Ovary (tissue), 9 donors: ENCODE measurements around the gene CRAT. TPM values are rescaled to one million over a fixed set of nuclear protein-coding genes. Genes with fewer than 3 reads are reported as not detected.

Experiments used
- DNase-seq, 5 donors: peaks; one replicate each; pipeline ENCODE4 v3.0.0-alpha.2; 2019 to 2020
- H3K27ac ChIP-seq, 2 donors: fragments of 200-600 bp; one replicate each; pipeline versions ENCODE4 v1.5.1 to v1.8.0; 2019 to 2022
- H3K27me3 ChIP-seq: fragments of 200-600 bp; one replicate; pipeline ENCODE4 v1.8.0; 2022
- H3K36me3 ChIP-seq: fragments of 200-600 bp; sonication (generic); one replicate; pipeline ENCODE4 v1.5.1; 2019
- H3K4me1 ChIP-seq: one replicate; pipeline ENCODE4 v1.8.1; 2013; ENCODE audit warnings: mild to moderate bottlenecking, moderate library complexity; ENCODE audit not compliant: insufficient read depth
- H3K4me3 ChIP-seq: fragments of 200-600 bp; sonication (generic); one replicate; pipeline ENCODE4 v1.5.1; 2017
- H3K9me3 ChIP-seq, 2 donors: fragments of 200-600 bp in 1 of 2; sonication (generic) in 1 of 2; one replicate each; pipeline versions ENCODE4 v1.5.1 to v1.8.1; 2013 to 2019; ENCODE audit warnings: mild to moderate bottlenecking in 1 of 2, moderate library complexity in 1 of 2
- EP300 ChIP-seq: sonication (generic); formaldehyde crosslinking; IDR thresholded peaks from one replicate; pipeline ENCODE4 v1.6.1; 2017; ENCODE audit warnings: antibody characterized with exemption
- POLR2A ChIP-seq: fragments of 450-650 bp; IDR thresholded peaks from one replicate; pipeline ENCODE4 v1.6.1; 2017; ENCODE audit warnings: antibody characterized with exemption, mild to moderate bottlenecking, moderate library complexity
- WGBS, 3 donors: extraction: QIAGEN DNeasy Blood & Tissue Kit in 1 of 3; methylation state at CpG; one replicate each; pipeline versions ENCODE4 v1.1.5 to v1.1.7; 2013 to 2017; 5-methylcytosine and 5-hydroxymethylcytosine counted together
- intact Hi-C, 4 donors: fragments of 100-400 bp; cut with DNase I; formaldehyde crosslinking; loops; one replicate each; pipeline versions ENCODE4 v1.11.0 to v1.15.1; 2022 to 2023
- polyA plus RNA-seq, 2 donors: library from polyadenylated mRNA; stranded (reverse); fragments of 200-250 nt in 1 of 2; fragments of 350-450 nt in 1 of 2; fragmentation: Illumina TruSeq in 1 of 2; extraction: RNeasy Lipid Tissue Mini Kit (QIAGEN cat#74804) in 1 of 2; gene quantifications; one replicate each; pipeline ENCODE4 v1.2.3, GENCODE V29; 2013 to 2014
- total RNA-seq, 7 donors: library from RNA; depleted of rRNA in 2 of 7; stranded (reverse); fragments of >200 nt in 2 of 7; fragmentation: NEBNext Ultra II Directional in 3 of 7; extraction: Animal tissue kit (Norgen Biotek cat#: 25700) in 3 of 7; gene quantifications; one replicate each; pipeline versions ENCODE4 v1.1.0 to v1.2.4, GENCODE V29; 2016 to 2023
- TF ChIP-seq, protein P1 (sequence below), 3 donors: fragments of 450-650 bp in 2 of 3; fragments of 200-600 bp in 1 of 3; IDR thresholded peaks; one replicate each; pipeline versions ENCODE4 v1.5.1 to v1.8.0; 2016 to 2022; ENCODE audit warnings: antibody characterized with exemption in 3 of 3, mild to moderate bottlenecking in 1 of 3
- donor health status: DM: no; HTN: no; CAD: no; lungs with moderate emphysema.
- donor health status: DM: no; HTN: no; CAD: no.
- donor health status: Bipolar disorder and iron deficiency.
- donor health status: DM: yes; HTN: yes; CAD: no.
- donor health status: DM: no; HTN: no; CAD: no.
- donor health status: DM: yes; HTN: yes; CAD: no.

CRAT gene
- total and polyA plus RNA-seq, 9 donors: 23.0 to 42.7 (median 37.1) TPM

DNA sequence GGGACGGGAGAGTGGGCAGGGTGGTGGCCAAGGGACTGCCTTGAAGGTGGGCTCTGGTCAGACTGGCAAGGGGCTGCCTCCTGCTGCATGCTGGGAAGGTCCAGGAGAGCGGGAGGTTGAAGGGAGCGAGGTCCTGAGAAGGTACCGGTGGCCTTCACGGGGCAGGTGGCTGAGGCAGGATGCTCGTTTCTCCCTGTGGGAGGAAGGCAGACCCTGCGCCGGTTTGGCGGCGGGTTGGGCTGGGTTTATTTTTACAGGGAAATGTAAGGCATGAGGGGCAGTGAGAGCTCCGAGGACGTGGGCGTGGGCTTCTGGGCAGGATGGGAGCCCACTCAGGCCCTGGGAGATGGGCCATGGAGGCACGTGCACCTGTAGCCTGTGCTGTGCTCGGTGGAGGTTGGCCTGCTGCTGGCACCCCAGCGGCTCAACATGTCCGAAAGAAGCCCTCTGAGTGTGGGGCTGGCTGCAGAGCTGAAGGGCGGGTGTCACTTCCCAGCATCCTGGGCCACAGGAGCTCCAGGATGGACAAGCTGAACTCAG lies 40.1 kb upstream of the CRAT start:
- H3K4me1 ChIP-seq: peaks cover 9% of the 10 kb centered on the region
- no peaks in the 10 kb centered on the region for H3K27me3 ChIP-seq
- WGBS, 3 donors: 76 to 87% (median 78%) methylated on average over 18 of the region's 18 CpGs
- H3K4me3 ChIP-seq: no peak overlapping the region
- intact Hi-C loops: no loop called here
- peak in 1 of 5 donors; percentile 8 for DNase-seq
- TF ChIP-seq POLR2A: no peak
- TF ChIP-seq EP300: no peak
- TF ChIP-seq, protein P1, sequence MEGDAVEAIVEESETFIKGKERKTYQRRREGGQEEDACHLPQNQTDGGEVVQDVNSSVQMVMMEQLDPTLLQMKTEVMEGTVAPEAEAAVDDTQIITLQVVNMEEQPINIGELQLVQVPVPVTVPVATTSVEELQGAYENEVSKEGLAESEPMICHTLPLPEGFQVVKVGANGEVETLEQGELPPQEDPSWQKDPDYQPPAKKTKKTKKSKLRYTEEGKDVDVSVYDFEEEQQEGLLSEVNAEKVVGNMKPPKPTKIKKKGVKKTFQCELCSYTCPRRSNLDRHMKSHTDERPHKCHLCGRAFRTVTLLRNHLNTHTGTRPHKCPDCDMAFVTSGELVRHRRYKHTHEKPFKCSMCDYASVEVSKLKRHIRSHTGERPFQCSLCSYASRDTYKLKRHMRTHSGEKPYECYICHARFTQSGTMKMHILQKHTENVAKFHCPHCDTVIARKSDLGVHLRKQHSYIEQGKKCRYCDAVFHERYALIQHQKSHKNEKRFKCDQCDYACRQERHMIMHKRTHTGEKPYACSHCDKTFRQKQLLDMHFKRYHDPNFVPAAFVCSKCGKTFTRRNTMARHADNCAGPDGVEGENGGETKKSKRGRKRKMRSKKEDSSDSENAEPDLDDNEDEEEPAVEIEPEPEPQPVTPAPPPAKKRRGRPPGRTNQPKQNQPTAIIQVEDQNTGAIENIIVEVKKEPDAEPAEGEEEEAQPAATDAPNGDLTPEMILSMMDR (IDR thresholded peaks at IDR 0.05): no peak
- H3K27ac ChIP-seq: no peak overlapping the region
- H3K36me3 ChIP-seq: no peaks in the 10 kb centered on the region
- H3K9me3 ChIP-seq: no peaks in the 10 kb centered on the region

DNA sequence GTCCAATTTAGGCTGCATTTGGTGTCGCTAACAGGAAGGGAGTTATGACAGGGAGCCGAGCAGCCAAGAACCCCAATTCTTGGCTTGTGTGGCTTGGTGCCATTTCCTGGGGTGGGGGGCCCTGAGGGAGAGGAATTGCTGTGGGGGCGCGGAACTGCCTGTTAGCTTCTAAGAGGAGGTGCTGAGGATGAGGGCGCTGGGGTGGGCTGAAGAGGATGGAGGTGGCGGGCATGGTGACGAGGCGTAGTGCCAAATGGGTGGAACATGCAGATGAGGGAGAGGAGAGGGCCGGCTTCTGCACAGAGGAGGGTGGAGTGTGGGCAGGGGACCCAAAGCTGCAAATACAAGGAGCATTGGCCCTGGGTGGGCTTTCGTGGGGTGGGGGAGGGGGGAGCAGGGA lies 39.5 kb upstream of the CRAT start:
- Histone ChIP-seq H3K4me3 (no peak overlapping the region), H3K36me3 (no peaks in the 10 kb centered on the region), H3K4me1 (peaks cover 15% of the 10 kb centered on the region), H3K9me3 (no peaks in the 10 kb centered on the region), H3K27me3 (no peaks in the 10 kb centered on the region), H3K27ac (no peak overlapping the region)
- TF ChIP-seq, protein P1 (IDR thresholded peaks at IDR 0.05): no peak
- TF ChIP-seq EP300: no peak
- TF ChIP-seq POLR2A: no peak
- peak in 1 of 5 donors; percentile 13 for DNase-seq
- 84 to 90% (median 84%) methylated on average over 10 of the region's 10 CpGs for WGBS, 3 donors
- intact Hi-C loops: no loop called here

DNA sequence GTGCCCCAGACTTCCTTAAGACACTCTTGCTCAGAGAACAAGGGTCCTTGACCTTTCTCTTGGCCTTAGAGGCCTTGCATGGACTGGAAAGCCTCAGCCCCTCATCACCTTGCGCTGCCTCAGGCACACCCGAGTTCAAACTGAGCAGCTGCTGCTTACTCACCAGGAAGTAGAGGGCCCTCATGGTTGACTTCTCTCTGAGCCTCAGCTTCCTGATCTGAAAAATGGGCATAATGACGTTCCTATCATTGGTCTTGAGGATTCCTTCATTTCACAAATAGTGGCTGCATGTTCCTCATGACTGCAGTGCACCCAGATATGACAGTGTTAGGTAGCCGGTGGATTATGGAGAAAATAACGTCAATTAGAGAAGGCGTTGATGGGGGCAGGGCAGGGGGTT lies 38.8 kb upstream of the CRAT start:
- intact Hi-C loops: loop anchor here in 3 of 4 donors (10.0 kb wide), 3 partner anchors 165 to 345 kb away; no protein-coding TSS in a partner anchor
- DNase-seq: no peak
- no peak overlapping the region for H3K4me3 ChIP-seq

DNA sequence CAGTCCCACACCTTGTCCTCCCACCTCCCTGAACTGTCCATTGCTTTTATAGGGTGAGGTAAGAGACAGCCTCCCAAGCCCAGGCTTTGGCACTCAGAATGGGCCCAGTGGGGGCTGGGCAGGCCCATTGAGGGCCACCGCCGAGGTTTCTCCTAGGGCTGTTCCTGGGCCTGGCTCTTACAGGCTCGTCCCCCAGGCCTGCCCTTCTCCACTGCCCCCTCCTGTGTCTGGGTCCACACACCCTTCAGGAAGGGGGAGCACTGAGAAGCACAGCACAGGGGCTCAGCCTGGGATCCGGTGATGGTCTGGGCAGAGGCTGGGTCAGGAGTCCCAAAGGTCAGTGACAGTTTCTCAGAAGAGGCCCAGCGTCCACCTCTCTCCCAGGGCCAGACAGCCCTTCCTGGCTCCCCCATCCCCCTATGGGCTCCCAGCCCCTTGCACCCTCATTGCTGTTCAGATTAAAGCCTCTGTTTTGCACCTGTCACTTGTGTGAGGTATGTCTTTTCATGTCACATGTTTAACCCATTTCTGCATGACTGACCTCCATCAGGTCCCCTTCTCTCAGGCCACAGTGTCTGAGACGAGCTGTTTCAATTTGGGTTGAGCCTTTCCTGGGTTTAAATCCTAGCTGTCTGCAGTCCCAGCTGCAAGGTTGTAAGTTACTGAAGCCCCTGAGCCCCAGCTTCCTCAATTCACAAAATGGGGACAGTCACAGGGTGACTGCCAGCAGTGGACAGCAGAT lies 38.0 kb upstream of the CRAT start:
- intact Hi-C loops: loop anchor here in 3 of 4 donors (10.0 kb wide), 3 partner anchors 166 to 346 kb away; no protein-coding TSS in a partner anchor

More for the DNA sequence above, 38.8 kb upstream of the CRAT start:
- 71 to 74% (median 71%) methylated on average over 6 of the region's 6 CpGs for WGBS, 3 donors
- H3K27ac ChIP-seq: no peak overlapping the region
- H3K9me3 ChIP-seq: no peaks in the 10 kb centered on the region
- H3K36me3 ChIP-seq: no peaks in the 10 kb centered on the region
- TF ChIP-seq POLR2A (no peak), EP300 (no peak)
- TF ChIP-seq, protein P1 (IDR thresholded peaks at IDR 0.05): no peak
- H3K27me3 ChIP-seq: no peaks in the 10 kb centered on the region
- peaks cover 20% of the 10 kb centered on the region for H3K4me1 ChIP-seq

More for the DNA sequence above, 38.0 kb upstream of the CRAT start:
- WGBS, 3 donors: 65 to 72% (median 69%) methylated on average over 6 of the region's 6 CpGs
- no peaks in the 10 kb centered on the region for H3K27me3 ChIP-seq
- H3K4me1 ChIP-seq: peaks cover 26% of the 10 kb centered on the region
- peak in 1 of 5 donors; percentile 24 for DNase-seq
- H3K27ac ChIP-seq: peak overlapping the region; percentile 43 to 86
- no peaks in the 10 kb centered on the region for H3K9me3 ChIP-seq
- H3K4me3 ChIP-seq: no peak overlapping the region
- TF ChIP-seq EP300: no peak
- TF ChIP-seq, protein P1 (IDR thresholded peaks at IDR 0.05): no peak
- no peak for TF ChIP-seq POLR2A
- no peaks in the 10 kb centered on the region for H3K36me3 ChIP-seq
